Progenitor cell of endocrine pancreas (in vitro differentiated cells): ENCODE data around the gene HMCES. TPM values are rescaled to one million over a fixed set of nuclear protein-coding genes. Genes with fewer than 3 reads are reported as not detected.

ENCODE experiments used
- DNase-seq: peaks from one replicate; pipeline ENCODE4 v3.0.0; 2021; ENCODE audit warnings: low spot score; ENCODE audit not compliant: unreplicated experiment
- H3K27ac Mint-ChIP-seq: 2 replicates; pipeline ENCODE4 v1.8.0; 2021; ENCODE audit warnings: mild to moderate bottlenecking, moderate library complexity, mixed read lengths
- H3K27me3 Mint-ChIP-seq: 2 replicates; pipeline ENCODE4 v1.8.0; 2021; ENCODE audit warnings: mixed read lengths
- H3K36me3 Mint-ChIP-seq: 2 replicates; pipeline ENCODE4 v1.8.0; 2022; ENCODE audit warnings: mixed read lengths; ENCODE audit not compliant: insufficient read depth
- H3K4me1 Mint-ChIP-seq: 2 replicates; pipeline ENCODE4 v1.8.0; 2021; ENCODE audit warnings: low read depth, mixed read lengths
- H3K4me3 Mint-ChIP-seq: 2 replicates; pipeline ENCODE4 v1.8.0; 2021; ENCODE audit warnings: low read depth, mild to moderate bottlenecking, moderate library complexity, mixed read lengths
- H3K9me3 Mint-ChIP-seq: 2 replicates; pipeline ENCODE4 v1.8.0; 2021; ENCODE audit warnings: low read depth, mixed read lengths
- total RNA-seq: library from RNA; stranded (reverse); gene quantifications from 2 replicates; pipeline ENCODE4 v1.2.1, GENCODE V29; 2021
- TF ChIP-seq, protein P1 (sequence below): fragments of 200-600 bp; sonication (generic); IDR thresholded peaks from one replicate; pipeline ENCODE4 v1.5.0; 2021; ENCODE audit warnings: antibody characterized with exemption, mild to moderate bottlenecking; ENCODE audit not compliant: unreplicated experiment

The HMCES gene
- total RNA-seq, 1 donor from 2014 or later, result 35.3 TPM

- H3K9me3 Mint-ChIP-seq, result no peaks in the 10 kb centered on the region
- no peak for DNase-seq
- H3K27ac Mint-ChIP-seq, result no peak overlapping the region
- peaks cover 12% of the 10 kb centered on the region for H3K4me1 Mint-ChIP-seq
- H3K27me3 Mint-ChIP-seq, result no peaks in the 10 kb centered on the region
- TF ChIP-seq, protein P1, sequence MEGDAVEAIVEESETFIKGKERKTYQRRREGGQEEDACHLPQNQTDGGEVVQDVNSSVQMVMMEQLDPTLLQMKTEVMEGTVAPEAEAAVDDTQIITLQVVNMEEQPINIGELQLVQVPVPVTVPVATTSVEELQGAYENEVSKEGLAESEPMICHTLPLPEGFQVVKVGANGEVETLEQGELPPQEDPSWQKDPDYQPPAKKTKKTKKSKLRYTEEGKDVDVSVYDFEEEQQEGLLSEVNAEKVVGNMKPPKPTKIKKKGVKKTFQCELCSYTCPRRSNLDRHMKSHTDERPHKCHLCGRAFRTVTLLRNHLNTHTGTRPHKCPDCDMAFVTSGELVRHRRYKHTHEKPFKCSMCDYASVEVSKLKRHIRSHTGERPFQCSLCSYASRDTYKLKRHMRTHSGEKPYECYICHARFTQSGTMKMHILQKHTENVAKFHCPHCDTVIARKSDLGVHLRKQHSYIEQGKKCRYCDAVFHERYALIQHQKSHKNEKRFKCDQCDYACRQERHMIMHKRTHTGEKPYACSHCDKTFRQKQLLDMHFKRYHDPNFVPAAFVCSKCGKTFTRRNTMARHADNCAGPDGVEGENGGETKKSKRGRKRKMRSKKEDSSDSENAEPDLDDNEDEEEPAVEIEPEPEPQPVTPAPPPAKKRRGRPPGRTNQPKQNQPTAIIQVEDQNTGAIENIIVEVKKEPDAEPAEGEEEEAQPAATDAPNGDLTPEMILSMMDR, result no peak
- no peak overlapping the region for H3K4me3 Mint-ChIP-seq
- H3K36me3 Mint-ChIP-seq, result peaks cover 11% of the 10 kb centered on the region
These were observed 26.2 kb downstream of the HMCES start for GRCh38 chr3:129304962-129305222.

GRCh38 chr3:129305592-129306091, 27.0 kb downstream of the HMCES start:
- Mint-ChIP-seq H3K4me3 (peak overlapping the region; percentile 64), H3K27me3 (no peaks in the 10 kb centered on the region), H3K27ac (peak overlapping the region; percentile 75), H3K9me3 (no peaks in the 10 kb centered on the region), H3K36me3 (peaks cover 11% of the 10 kb centered on the region), H3K4me1 (peaks cover 12% of the 10 kb centered on the region)
- DNase-seq, result peak; percentile 62
- TF ChIP-seq, protein P1, result no peak

DNA sequence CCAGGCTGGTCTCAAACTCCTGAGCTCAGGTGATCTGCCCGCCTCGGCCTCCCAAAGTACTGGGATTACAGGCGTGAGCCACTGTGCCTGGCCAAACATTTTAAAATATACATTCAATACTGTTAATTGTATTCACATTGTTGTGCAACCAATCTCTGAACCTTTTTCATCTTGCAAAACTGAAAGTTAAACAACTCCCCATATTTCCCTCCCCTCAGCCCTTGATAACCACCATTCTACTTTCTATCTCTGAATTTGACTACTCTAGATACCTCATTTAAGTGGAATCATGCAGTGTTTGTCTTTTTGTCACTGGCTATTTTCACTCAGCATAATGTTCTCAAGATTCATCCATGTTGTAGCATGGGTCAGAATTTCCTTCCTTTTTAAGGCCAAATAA, 30.0 kb downstream of the HMCES start:
- Mint-ChIP-seq H3K27me3 (no peaks in the 10 kb centered on the region), H3K4me1 (peaks cover 14% of the 10 kb centered on the region), H3K4me3 (no peak overlapping the region), H3K9me3 (no peaks in the 10 kb centered on the region), H3K36me3 (peaks cover 6% of the 10 kb centered on the region), H3K27ac (no peak overlapping the region)
- no peak for DNase-seq
- TF ChIP-seq, protein P1, result no peak

GRCh38 chr3:129310111-129311011, 31.7 kb downstream of the HMCES start:
- Mint-ChIP-seq H3K4me1 (peaks cover 12% of the 10 kb centered on the region), H3K27me3 (no peaks in the 10 kb centered on the region), H3K4me3 (no peak overlapping the region), H3K27ac (no peak overlapping the region), H3K9me3 (no peaks in the 10 kb centered on the region), H3K36me3 (peaks cover under 1% of the 10 kb centered on the region)
- TF ChIP-seq, protein P1, result no peak
- no peak for DNase-seq

GRCh38 chr3:129311054-129311902, 32.6 kb downstream of the HMCES start:
- no peak overlapping the region for H3K4me3 Mint-ChIP-seq
- H3K27ac Mint-ChIP-seq, result no peak overlapping the region
- DNase-seq, result no peak
- peaks cover 6% of the 10 kb centered on the region for H3K4me1 Mint-ChIP-seq
- TF ChIP-seq, protein P1, result no peak
- H3K9me3 Mint-ChIP-seq, result no peaks in the 10 kb centered on the region
- no peaks in the 10 kb centered on the region for H3K36me3 Mint-ChIP-seq
- H3K27me3 Mint-ChIP-seq, result no peaks in the 10 kb centered on the region
